Stimulated activated CD8-positive, alpha-beta memory T cell treated with anti-CD3 and anti-CD28 coated beads, Interleukin-15, amount 100 ng/mL, for 4 hours (primary cell): Measurements from ENCODE around the gene TMTC2.

Experiments used
- DNase-seq, 2 donors: peaks; one replicate each; pipeline ENCODE4 v3.0.0-alpha.2; 2020; ENCODE audit warnings: low read depth in 2 of 2

TMTC2 gene

DNA sequence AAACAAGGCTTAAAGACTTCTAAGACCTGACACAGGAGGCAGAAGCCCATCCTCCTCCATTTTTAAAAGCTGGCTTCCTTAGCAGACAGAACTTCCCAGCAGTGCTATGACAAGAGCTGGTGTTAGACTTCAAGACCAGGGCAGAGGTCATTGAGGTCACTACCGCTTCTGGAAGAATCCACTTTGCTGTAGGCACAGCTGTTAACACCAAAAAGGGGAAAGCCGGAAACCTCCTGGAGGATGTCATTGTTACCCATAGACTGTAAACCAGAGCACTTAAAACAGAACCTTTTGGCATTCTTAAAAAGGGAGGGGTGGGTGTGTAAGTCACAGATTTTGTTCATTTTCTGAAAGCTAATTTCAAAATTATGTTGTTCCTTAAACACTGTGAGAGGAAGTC is 445.7 kb downstream of the TMTC2 start:
- DNase-seq, result no peak

DNA sequence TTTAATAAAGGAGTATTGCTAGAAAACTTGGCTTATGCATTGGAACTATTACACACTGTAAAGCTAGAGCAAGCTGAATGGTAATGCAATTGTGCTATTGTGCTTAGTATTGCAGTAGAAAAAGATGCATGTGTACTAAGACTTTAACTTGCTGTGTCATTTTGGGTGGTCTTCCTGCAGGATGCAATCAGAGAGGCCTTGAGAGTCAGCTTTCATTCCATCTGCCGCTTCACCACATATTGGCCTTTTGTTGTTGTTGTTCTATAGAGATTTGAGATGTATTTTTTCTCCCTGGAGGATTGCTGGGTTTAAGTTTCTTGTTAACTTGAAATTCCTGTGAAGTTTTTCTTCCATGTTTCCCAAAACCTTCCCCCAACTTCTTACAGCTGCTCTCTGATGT is 449.7 kb downstream of the TMTC2 start:
- DNase-seq, result no peak

DNA sequence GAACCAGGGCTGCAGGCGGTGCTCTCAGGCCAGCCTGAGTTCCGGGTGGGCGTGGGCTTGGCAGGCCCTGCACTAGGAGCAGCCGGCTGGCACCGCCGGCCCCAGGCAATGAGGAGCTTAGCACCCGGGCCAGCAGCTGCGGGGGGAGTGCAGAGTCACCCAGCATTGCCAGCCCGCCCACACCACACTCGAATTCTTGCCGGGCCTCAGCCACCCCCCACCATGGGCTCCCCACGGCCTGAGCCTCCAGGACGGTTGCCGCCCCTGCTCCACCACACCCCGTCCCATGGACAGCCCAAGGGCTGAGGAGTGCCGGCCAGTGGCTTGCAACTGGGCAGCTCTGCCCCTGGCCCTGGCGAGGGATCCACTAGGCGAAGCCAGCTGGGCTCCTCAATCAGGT is 453.4 kb downstream of the TMTC2 start:
- no peak for DNase-seq

DNA sequence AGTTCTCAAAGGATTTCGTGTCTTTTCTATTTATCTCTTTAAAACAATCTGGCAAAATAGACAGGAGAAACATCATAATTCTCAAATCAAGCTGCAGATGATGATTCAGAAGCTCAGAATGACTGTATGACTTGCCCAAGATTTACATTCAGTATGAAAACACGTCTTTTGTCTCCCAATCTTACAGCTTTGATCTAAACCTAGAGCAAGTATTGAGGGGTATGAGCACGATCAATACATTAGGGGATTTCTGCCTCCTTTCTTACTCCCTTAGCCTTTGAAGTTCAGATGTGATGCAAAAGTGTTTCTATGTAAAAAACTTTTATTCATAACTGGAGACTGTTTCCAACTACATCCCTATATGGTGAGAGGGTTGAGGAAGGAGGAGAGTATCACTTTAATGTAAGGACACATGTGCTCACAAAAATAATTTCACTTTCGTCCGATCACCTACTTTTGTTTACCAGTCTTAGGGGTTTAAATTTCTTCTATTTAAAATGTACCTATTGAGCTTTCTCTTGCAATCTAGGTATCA is 454.8 kb downstream of the TMTC2 start:
- DNase-seq, result no peak

DNA sequence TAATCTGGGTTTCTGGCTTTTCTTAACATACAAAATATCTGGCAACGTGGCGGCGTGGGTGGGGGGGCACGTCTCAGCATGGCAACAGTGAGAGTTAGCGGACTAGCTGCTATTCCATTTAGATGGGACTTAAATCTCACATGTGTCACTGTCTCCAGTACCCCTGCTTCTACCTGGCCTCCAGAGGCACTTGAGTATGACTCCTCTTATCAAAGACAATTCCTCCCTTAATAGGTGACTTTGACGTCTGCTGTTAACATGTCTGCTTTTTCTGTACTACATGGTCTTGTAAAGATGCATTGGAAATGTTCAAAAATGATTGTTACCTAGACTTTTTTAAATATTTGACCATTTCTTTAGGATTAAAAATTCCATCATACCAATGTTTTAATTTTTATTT is 456.2 kb downstream of the TMTC2 start:
- DNase-seq, result no peak

DNA sequence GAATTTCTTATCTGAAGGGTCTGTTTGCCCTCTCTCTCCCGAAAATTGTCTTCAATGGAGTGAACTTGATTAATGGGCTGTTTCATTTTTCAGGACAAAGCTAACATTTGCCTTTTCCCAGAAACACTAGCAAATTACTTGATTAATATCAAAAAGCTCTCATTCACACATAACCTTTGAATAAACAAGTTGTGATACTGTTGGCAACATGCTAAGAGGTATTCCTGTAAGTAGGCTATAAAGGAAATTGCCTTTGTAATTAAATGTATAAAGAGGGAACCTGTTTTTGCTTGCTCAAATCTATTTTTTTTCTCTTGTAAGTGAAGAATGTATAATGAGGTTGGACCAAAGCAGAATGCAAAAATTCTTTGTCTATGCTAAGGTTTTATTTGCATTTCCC is 457.2 kb downstream of the TMTC2 start:
- no peak for DNase-seq

DNA sequence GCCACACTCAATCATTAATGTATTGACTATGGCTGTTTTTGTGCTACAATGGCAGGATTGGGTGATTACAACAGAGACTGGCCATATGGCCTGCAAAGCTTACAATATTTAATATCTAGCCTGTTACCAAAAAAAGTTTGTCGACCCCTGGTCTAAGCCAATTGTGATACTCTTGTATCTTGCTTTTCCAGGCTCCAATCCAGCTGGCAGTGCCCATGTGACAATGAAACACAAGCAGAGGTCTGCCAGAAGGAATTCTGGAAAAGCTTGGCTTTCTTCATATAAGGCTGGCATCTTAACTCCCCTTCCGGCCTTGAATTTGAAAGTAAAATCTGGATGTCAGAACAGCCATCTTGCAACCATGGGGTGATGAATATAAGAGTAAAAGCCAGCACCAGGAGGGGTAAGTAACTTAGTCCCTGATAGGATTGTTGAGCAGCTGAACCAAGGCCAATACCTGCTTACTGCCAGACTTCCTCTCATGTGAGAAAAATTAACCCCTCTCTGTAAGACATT is 458.7 kb downstream of the TMTC2 start:
- no peak for DNase-seq

DNA sequence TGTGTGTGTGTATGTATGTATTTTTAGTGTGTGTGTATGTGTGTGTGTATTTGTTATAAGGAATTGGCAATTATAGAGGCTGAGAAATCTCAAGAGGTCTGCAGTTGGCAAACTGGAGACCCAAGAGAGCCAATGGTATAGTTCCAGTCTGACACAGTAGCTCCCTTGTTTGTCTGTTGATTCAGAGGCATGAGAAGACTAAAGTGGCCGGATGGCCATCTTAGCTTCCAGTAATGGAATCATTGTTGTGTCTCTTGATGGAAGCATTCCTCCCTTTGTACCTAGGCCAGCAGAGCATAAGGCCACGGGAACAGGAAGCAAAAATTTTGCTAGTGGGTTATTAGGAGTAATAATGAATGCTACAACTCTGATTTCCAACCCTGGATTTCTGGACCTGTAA is 460.6 kb downstream of the TMTC2 start:
- no peak for DNase-seq

DNA sequence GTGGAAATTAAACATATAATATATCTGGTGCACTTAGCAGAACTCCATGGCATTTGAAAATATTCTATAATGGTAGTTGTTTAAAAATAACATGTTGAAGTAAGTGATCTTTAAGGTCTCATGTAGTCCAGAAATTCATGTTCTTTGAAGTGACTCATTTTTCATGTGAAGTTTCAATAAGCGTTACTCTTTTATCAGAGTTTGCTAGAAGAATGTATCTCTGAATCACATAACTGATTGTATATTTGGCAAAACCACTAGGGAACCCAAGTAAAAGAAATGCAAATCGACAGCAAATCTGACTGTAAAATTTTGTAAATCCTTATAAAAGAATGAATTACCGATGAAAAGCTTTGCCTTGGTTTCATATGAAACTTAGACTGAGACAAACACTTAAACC is 463.3 kb downstream of the TMTC2 start:
- no peak for DNase-seq

DNA sequence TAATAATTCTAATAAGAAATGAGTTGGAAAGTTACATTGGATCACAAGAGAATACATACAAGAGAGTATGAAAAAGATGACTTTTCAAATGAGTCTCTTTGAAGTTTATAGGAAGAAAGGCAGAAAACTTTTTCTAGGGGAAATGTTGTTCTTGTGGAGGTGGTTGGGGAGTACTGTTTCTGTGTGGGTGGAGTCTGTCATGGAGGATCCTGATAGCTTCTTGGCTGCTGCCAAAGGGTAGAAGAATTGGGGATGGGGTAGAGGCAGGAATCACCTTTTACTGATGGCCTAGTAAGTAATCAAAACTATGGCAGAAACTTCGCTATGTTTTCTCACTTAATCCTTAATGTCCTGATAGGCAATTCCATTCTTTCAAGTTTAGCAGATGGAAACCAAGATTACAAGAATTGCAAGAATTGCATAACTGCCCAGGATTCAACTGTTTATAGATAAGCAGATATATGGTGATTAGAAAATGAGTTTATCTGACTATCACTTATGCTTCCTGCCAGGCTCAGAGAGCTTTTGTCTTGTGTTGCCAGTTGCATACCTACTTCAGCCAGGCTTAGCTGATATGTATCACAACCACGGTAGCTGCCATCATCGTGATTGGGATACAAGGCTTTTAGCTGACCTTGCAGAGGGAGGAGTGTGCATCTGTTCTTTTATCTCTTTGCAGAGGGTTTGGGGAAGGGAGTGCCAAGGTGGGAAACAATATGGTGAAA is 463.9 kb downstream of the TMTC2 start:
- DNase-seq, result no peak

DNA sequence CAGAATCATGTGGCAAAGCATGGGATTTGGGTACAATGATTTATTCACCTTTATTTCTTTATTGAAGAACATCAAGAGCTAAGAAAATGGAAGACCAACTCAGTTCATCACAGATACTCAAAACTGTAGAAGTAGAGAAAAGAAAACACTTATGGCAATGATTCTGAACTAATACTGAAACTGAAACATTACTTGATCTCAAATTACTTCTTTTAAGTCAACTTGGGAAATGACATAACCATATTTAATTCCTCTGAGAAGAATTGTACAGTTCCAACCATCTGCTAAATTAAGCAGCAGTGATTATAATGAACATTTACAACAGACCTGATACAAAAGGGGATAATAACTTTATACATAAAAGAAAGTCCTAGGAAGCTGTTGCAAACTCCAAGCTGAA is 466.5 kb downstream of the TMTC2 start:
- no peak for DNase-seq

DNA sequence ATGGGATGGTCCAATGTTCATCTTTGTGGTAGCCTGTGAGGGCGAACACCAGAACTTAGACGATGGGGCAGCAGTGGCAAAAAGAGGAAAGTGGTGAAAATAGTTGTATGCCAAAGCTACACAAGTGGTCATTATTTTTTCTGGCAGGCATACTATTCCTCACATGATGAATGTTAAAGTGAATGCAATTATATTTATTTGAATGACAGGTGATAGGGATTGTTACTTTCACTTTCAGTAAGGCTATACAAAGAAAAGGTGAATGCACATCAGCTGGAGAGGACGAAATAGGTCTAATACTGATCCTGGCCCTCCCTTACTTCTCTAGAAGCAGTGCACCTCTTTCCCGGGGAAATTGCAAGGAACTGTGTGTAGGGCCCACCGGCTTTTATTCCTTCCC is 470.1 kb downstream of the TMTC2 start:
- DNase-seq, result no peak

DNA sequence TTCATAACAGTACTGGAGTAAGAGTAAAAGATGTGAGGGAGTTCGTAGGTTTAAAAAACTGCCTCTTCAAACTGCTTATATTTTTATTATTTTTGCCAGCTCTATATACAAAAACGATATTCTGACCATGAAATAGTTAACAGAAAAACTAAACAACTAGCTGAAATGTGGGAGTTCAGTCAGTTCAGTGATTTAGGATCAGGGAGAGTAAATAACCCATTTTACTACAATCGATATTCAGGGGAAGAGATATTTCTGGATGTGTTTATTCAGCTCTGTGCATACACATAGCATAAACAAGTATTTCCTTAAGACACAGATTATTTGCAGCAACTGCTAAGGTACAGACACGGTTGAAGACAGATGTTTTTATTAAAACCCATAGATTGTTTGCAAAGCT is 470.9 kb downstream of the TMTC2 start:
- no peak for DNase-seq

DNA sequence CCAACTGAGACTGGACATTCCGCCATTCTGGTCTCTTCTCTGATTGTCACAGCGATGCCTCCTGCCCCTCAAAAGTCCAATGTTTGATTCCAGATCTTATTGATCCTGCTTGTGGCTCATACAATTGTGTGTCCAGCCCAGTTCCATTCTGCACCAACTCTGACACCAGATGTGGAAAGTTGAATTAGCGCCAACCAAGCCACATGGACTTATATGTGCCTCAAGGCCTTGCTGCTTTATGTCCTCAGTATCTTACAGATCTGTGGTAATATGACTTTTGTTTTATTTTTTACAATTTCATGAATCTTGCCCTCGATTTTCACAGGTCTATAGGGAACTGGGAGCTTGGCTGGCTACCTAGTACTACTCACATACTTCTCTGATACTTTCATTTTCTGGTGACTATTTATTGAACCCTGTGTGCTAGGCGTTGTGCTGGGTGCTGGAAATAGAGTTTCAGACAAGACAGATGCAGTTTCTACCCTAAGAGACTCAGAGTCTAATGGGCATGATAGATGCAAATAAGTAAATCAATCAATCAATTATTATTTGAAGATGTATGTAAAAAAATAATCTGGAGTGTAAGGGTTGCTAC is 472.0 kb downstream of the TMTC2 start:
- no peak for DNase-seq

DNA sequence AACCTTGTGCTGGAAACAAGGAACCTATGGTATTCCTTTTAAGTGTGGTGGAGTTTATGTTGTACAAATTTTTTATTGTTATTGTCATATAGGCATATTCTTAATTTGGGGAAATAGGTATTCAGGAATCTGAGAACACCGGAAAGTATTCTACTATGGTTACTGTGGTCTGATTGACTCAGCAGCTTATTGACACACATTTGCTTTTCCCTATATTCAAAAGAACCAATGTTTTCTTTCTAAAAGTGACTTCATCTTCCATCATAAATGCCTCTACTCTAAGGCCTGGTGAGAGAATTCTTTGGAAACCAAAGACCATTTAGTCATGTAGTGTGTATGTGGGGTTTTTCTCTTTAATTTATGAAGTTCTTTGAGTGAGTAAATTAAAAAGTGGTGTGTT is 474.8 kb downstream of the TMTC2 start:
- DNase-seq, result no peak

DNA sequence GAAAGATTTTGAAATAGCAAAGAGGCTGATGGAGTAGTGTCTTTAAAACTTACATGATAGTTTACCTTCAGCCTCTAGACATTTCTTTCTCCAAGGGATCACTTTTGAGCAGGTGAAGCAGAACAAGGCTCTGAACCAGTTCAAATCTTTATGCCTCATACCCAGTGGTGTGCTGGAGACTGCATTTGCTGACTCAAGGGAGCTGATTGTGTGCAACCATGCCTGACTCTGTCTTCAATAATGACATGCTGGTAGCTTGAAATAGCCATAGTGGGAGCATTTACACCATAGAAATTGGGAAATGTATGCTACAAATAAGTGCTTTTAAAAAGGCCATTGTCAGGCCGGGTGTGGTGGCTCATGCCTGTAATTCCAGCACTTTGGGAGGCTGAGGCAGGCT is 482.0 kb downstream of the TMTC2 start:
- DNase-seq, result no peak

DNA sequence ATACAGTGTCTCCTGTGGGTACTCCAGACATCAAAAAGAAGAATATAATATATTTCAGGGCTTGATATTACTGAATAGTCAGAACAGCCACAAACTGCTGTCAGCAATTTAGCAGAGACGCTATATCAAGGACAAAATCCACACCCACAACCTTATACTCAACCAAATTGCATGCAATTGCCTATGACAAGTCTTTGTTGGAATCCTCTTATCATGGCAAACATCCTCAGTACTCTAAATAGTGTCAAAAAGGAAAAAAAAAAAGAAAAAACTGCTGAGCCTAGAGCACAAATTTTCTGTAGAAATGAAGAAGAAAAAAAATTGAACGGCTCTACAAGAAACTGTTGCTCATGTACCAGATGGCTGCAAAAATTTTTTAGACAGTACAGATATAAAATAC is 485.7 kb downstream of the TMTC2 start:
- no peak for DNase-seq

DNA sequence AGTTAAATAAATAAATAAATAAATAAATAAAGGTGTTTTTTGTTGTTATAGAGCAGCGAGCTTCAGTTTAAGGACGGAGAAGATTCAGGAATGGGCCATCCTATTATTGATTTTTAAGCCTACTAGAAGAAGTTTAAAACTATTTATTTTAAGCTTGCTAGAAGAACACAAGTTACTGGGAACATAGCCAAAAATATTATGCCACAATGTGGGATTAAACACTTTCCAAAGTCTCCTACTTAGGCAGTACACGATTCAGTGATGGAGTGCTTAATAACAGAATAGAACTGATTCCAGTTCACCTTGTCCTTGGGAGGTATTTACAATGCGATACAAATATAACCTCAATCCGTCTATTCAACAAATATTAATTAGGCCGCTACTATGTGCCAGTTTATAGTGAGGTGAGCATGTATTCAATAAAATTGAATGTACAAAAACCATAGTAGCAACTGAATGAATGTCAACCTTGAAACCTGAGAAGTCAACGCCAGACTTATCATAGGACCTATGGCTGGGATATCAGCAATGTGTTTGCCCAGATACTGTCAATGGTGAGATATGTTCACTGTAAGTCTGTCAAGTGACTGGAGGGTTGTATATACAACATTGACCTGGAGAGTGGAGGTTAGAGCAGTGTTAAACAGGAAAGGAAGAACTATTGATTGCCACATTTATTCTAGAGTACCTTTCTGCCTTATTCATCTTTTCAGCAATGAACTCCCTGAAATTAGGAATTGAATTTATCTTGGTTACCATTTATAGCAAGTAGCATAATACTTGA is 486.4 kb downstream of the TMTC2 start:
- no peak for DNase-seq

DNA sequence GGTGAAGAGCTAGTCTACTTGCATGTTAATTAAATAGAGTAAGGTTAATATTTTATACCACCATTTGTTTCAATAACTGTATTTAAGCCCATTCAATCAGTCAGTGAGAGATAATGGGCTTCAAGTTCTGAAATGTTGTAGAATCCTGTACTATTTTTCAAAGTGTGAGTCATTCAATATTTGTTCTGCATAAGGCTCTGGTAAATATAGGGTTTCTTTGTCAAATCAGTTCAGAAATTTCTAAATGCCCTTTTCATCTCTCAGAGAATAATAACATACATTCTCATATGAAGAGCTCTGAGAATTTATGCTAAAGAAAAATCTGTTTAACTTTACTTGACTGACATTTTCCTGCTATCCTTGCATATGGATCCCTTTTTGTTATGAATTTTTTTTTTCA is 493.3 kb downstream of the TMTC2 start:
- DNase-seq, result no peak

DNA sequence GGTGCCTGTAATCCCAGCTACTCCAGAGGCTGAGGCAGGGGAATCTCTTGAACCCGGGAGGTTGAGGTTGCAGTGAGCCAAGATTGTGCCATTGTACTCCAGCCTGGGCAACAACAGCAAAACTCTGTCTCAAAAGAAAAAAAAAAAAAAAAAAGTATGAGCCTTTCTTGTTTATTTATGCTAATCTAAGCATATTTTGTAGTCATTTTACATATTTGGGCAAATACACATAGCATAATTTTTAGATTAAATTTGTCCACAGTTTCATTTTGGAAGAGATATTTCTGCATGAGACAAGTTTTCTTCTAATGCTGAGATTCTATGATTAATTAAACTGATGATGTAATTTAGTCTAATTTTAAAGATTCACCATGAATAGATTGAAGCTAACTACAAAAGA is 494.4 kb downstream of the TMTC2 start:
- DNase-seq, result no peak

DNA sequence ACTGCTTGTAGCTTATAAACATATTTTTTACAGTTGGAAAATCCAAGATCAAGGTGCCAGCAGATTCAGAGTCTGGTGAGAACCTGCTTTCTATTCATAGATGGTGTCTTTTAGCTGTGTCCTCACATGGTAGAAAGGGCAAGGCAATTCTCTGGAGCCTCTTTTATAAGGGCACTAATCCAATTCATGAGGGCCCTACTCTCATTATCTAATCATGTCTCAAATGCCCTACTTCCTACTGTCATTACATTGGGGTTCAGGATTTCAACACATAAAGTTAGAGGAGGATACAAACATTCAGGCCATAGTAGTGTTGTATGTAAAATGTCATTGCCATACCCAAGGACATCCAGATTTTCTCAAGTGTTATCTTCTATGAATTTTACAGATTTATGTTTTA is 496.4 kb downstream of the TMTC2 start:
- no peak for DNase-seq
